GM12878 (cell line): ENCODE results near the gene PLEKHM3. TPM values are rescaled to one million over a fixed set of nuclear protein-coding genes. Genes with fewer than 3 reads are reported as not detected.

Experiments used
- ATAC-seq: fragments of 200-7000 bp; cut with Tn5 transposase; 3 replicates; pipeline ENCODE4 v1.9.1; 2020; ENCODE audit warnings: mild to moderate bottlenecking, moderate library complexity
- BruUV-seq: library from RNA; stranded (reverse); fragments of 400-500 nt; replicated peaks from 2 replicates; lab custom pipeline; 2021; lab: Mats Ljungman, UMichigan
- CTCF ChIA-PET: fragments of 300-600 bp; sonication (Branson Sonifier 250); formaldehyde crosslinking; extraction: SDS; loops from one replicate; lab custom pipeline; 2021; ENCODE audit warnings: inconsistent platforms; lab: Yijun Ruan, JAX
- POLR2A ChIA-PET: fragments of 350-600 bp; formaldehyde crosslinking; extraction: SDS; loops from one replicate; lab custom pipeline; 2021; ENCODE audit warnings: inconsistent platforms; lab: Charles Lee
- RAD21 ChIA-PET: fragments of 300-600 bp; sonication (Branson Sonifier 250); formaldehyde crosslinking; loops from one replicate; lab custom pipeline; 2023; ENCODE audit warnings: antibody characterized with exemption; ENCODE audit not compliant: unreplicated experiment; lab: Charles Lee
- SMC1A ChIA-PET: fragments of 300-600 bp; sonication (Branson Sonifier 250); formaldehyde crosslinking; loops from one replicate; lab custom pipeline; 2023; ENCODE audit not compliant: unreplicated experiment, uncharacterized antibody; lab: Charles Lee
- DNase-seq: peaks from one replicate; pipeline ENCODE4 v3.0.0-alpha.2; 2011; ENCODE audit warnings: low read depth, low spot score
- FAIRE-seq: peaks from 3 replicates; lab custom pipeline; 2011; peaks lifted over from hg19 to GRCh38; lab: Jason Lieb, UNC
- H2AFZ ChIP-seq: 2 replicates; pipeline ENCODE4 v1.6.0; 2011; ENCODE audit warnings: low read depth, low read length, control low read depth; ENCODE audit not compliant: control insufficient read depth
- H3K27ac ChIP-seq: 2 replicates; pipeline ENCODE4 v1.5.1; 2011; ENCODE audit warnings: control low read depth; ENCODE audit not compliant: control insufficient read depth, insufficient read depth
- H3K27me3 ChIP-seq, 2 experiments: replicated peaks in 1 of 2; 2 replicates each; pipeline versions ENCODE4 v1.6.0 to v1.6.1; 2011; ENCODE audit warnings: low read length in 1 of 2; ENCODE audit not compliant: control insufficient read depth in 2 of 2, insufficient read depth in 2 of 2
- H3K36me3 ChIP-seq, 2 experiments: 2 replicates each; pipeline ENCODE4 v1.5.1; 2011; ENCODE audit warnings: low read length in 1 of 2; ENCODE audit not compliant: control insufficient read depth in 2 of 2, insufficient read depth in 2 of 2
- H3K4me1 ChIP-seq: 2 replicates; pipeline ENCODE4 v1.6.1; 2011; ENCODE audit warnings: mild to moderate bottlenecking, low read length, moderate library complexity, mixed read lengths; ENCODE audit not compliant: control insufficient read depth, insufficient read depth
- H3K4me2 ChIP-seq: 2 replicates; pipeline ENCODE4 v1.6.0; 2011; ENCODE audit warnings: control low read depth; ENCODE audit not compliant: control insufficient read depth, insufficient read depth
- H3K4me3 ChIP-seq: fragments of 200-600 bp; sonication (generic); 2 replicates; pipeline ENCODE4 v1.5.1; 2016
- H3K79me2 ChIP-seq: 2 replicates; pipeline ENCODE4 v1.6.0; 2011; ENCODE audit warnings: low read length; ENCODE audit not compliant: control insufficient read depth, insufficient read depth
- H3K9ac ChIP-seq: 2 replicates; pipeline ENCODE4 v1.8.0; 2011; ENCODE audit warnings: low read length, control low read depth, mixed read lengths; ENCODE audit not compliant: control insufficient read depth, insufficient read depth
- H3K9me3 ChIP-seq: replicated peaks from 3 replicates; pipeline ENCODE4 v1.5.1; 2011; ENCODE audit warnings: mild to moderate bottlenecking, low read length; ENCODE audit not compliant: control insufficient read depth, insufficient read depth
- H4K20me1 ChIP-seq: 2 replicates; pipeline ENCODE4 v1.6.0; 2011; ENCODE audit not compliant: control insufficient read depth, insufficient read depth
- EED ChIP-seq: sonication (generic); IDR thresholded peaks from 2 replicates; pipeline ENCODE4 v1.6.1; 2016; ENCODE audit warnings: antibody characterized with exemption, low read depth
- IRF4 ChIP-seq: IDR thresholded peaks from 2 replicates; pipeline ENCODE4 v1.6.1; 2011; ENCODE audit warnings: low read depth, low read length
- SPI1 ChIP-seq: IDR thresholded peaks from 2 replicates; pipeline ENCODE4 v1.6.1; 2011; ENCODE audit warnings: low read depth, mild to moderate bottlenecking, low read length, moderate library complexity, borderline replicate concordance; ENCODE audit not compliant: insufficient read depth
- TCF7 ChIP-seq: IDR thresholded peaks from 2 replicates; pipeline ENCODE4 v1.6.1; 2014; ENCODE audit warnings: antibody characterized with exemption, borderline replicate concordance
- WGBS: methylation state at CpG from one replicate; pipeline ENCODE4 v1.1.6; 2016; ENCODE audit warnings: low lambda C conversion rate; ENCODE audit not compliant: insufficient replicate concordance, insufficient coverage; ENCODE audit errors: missing lambda C conversion rate; 5-methylcytosine and 5-hydroxymethylcytosine counted together
- in situ Hi-C: fragments of 300-500 bp; cut with MboI; formaldehyde crosslinking; loops from 9 replicates; pipeline ENCODE4 v1.14.3; 2018; ENCODE audit warnings: mixed read lengths
- intact Hi-C: fragments of 100-400 bp; cut with micrococcal nuclease; formaldehyde crosslinking; loops from one replicate; pipeline ENCODE4 v1.14.2; 2022; ENCODE audit not compliant: unreplicated experiment
- polyA plus RNA-seq, 11 experiments: library from polyadenylated mRNA; depleted of rRNA in 4 of 11; unstranded in 6 of 11; stranded (reverse) in 5 of 11; fragments of >200 nt; fragmentation: Nextera tagmentation in 4 of 11; fragmentation: Illumina TruSeq in 1 of 11; extraction: Ambion mirVana in 4 of 11; extraction: Trizol in 1 of 11; gene quantifications; 1 replicate in 1 of 11; 2 replicates in 10 of 11; pipeline versions ENCODE4 v1.2.1 to v1.2.3, GENCODE V29; 2011 to 2016; ENCODE audit warnings: inconsistent platforms in 2 of 11, missing spikeins in 2 of 11, low read depth in 1 of 11
- total RNA-seq, 4 experiments: library from RNA; depleted of rRNA in 3 of 4; stranded (reverse); fragments of >200 nt in 3 of 4; fragmentation: Illumina TruSeq in 1 of 4; extraction: Trizol in 1 of 4; gene quantifications; 2 replicates each; pipeline versions ENCODE4 v1.2.1 to v1.2.3, GENCODE V29; 2013 to 2021
- TF ChIP-seq, protein P1 (sequence below): fragments of 450-650 bp; conservative IDR thresholded peaks from 2 replicates; pipeline ENCODE4 v1.6.1; 2017; ENCODE audit warnings: mild to moderate bottlenecking, moderate library complexity
- TF ChIP-seq, protein P2 (sequence below): fragments of 450-650 bp; IDR thresholded peaks from 2 replicates; pipeline ENCODE4 v1.6.1; 2016; ENCODE audit warnings: mild to moderate bottlenecking

PLEKHM3 gene
- total and polyA plus RNA-seq, 10 of the 15 experiments (the other 5 are each of a cell fraction or from before 2014, with no cell fraction given), result 1.4 to 5.6 (median 3.0) TPM

DNA sequence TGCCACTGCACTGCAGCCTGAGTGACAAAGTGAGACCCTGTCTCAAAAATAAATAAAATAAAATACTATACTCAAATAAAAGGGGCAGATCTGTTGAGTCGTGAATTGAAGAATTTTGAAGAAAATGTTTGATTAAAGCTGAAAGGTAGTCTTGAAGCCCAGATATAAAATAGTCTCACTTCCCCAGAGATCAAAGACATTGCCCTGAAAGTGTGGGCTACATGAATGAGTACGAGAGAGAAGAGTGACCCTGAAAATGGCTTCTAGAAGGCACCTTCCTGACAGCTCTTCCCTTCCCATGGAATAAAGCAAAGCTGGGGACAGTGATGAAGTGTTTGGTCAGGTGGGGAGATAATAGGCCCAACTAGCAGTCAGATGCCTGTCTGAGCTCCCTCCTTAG is 241.8 kb downstream of the PLEKHM3 start:
- no peaks in the 10 kb centered on the region; a peak in 2 of 4 replicates for H3K27me3 ChIP-seq
- no peak overlapping the region for H3K9ac ChIP-seq
- in situ Hi-C loops (no loop called here), intact Hi-C loops (no loop called here)
- H2AFZ ChIP-seq, result no peak overlapping the region
- ATAC-seq, result peak; percentile 56; the same call in 2 of the 3 replicates
- peak; percentile 76 for TF ChIP-seq SPI1
- 0 out of 2 replicates have a peak, but pooled peaks have one; percentile 17 for TF ChIP-seq IRF4
- peak; percentile 86 for TF ChIP-seq TCF7
- TF ChIP-seq EED, result 0 out of 2 replicates have a peak, but pooled peaks have one; percentile 26
- TF ChIP-seq, protein P1, sequence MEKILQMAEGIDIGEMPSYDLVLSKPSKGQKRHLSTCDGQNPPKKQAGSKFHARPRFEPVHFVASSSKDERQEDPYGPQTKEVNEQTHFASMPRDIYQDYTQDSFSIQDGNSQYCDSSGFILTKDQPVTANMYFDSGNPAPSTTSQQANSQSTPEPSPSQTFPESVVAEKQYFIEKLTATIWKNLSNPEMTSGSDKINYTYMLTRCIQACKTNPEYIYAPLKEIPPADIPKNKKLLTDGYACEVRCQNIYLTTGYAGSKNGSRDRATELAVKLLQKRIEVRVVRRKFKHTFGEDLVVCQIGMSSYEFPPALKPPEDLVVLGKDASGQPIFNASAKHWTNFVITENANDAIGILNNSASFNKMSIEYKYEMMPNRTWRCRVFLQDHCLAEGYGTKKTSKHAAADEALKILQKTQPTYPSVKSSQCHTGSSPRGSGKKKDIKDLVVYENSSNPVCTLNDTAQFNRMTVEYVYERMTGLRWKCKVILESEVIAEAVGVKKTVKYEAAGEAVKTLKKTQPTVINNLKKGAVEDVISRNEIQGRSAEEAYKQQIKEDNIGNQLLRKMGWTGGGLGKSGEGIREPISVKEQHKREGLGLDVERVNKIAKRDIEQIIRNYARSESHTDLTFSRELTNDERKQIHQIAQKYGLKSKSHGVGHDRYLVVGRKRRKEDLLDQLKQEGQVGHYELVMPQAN, result no peak
- TF ChIP-seq, protein P2, sequence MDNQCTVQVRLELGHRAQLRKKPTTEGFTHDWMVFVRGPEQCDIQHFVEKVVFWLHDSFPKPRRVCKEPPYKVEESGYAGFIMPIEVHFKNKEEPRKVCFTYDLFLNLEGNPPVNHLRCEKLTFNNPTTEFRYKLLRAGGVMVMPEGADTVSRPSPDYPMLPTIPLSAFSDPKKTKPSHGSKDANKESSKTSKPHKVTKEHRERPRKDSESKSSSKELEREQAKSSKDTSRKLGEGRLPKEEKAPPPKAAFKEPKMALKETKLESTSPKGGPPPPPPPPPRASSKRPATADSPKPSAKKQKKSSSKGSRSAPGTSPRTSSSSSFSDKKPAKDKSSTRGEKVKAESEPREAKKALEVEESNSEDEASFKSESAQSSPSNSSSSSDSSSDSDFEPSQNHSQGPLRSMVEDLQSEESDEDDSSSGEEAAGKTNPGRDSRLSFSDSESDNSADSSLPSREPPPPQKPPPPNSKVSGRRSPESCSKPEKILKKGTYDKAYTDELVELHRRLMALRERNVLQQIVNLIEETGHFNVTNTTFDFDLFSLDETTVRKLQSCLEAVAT, result no peak
- H3K9me3 ChIP-seq, result no peaks in the 10 kb centered on the region
- H3K27ac ChIP-seq, result no peak overlapping the region
- no peak for DNase-seq
- no peaks in the 10 kb centered on the region for H3K4me1 ChIP-seq
- BruUV-seq, result no TSS peak
- no peak overlapping the region for H3K4me3 ChIP-seq
- FAIRE-seq, result no peak
- ChIA-PET POLR2A (interaction anchor here (0.9 kb wide), 1 partner anchor 13 kb away, joined by 9 read pairs; the partner anchor contains the start of gene FZD5), CTCF (interaction anchor here (0.6 to 1.6 kb wide), 5 partner anchors 9 to 373 kb away, joined by 3 to 5 read pairs (median 3); no protein-coding TSS in a partner anchor), SMC1A (interaction anchor here (0.6 to 1.6 kb wide), 6 partner anchors 9 to 192 kb away, joined by 3 to 4 read pairs (median 3); no protein-coding TSS in a partner anchor), RAD21 (no interaction called here)
- no peak overlapping the region for H3K4me2 ChIP-seq
- H3K36me3 ChIP-seq, result no peaks in the 10 kb centered on the region
- H4K20me1 ChIP-seq, result no peaks in the 10 kb centered on the region
- 0% methylated on average over 2 of the region's 2 CpGs for WGBS
- H3K79me2 ChIP-seq, result no peaks in the 10 kb centered on the region
